CD14-positive monocyte (primary cell): Measurements from ENCODE around the gene FASN. TPM values are rescaled to one million over a fixed set of nuclear protein-coding genes. Genes with fewer than 3 reads are reported as not detected.

Source experiments
- DNase-seq, 3 donors: peaks; one replicate each; pipeline ENCODE4 v3.0.0-alpha.2; 2011 to 2022
- H2AFZ ChIP-seq: 2 replicates; pipeline ENCODE4 v1.6.0; 2012; ENCODE audit warnings: mild to moderate bottlenecking, low read depth, low read length, inconsistent platforms; ENCODE audit not compliant: insufficient read depth, poor library complexity, severe bottlenecking
- H3K27ac ChIP-seq, 2 donors: 1 replicate in 1 of 2; 2 replicates in 1 of 2; pipeline ENCODE4 v1.5.1; 2012 to 2013; ENCODE audit warnings: low read length in 2 of 2, control low read depth in 1 of 2, inconsistent platforms in 1 of 2, low read depth in 1 of 2, mild to moderate bottlenecking in 1 of 2
- H3K27me3 ChIP-seq, 2 donors: one replicate each; pipeline versions ENCODE4 v1.6.0 to v1.6.1; 2011 to 2013; ENCODE audit warnings: low read length in 2 of 2; ENCODE audit not compliant: control insufficient read depth in 2 of 2, insufficient read depth in 2 of 2
- H3K36me3 ChIP-seq, 2 donors: replicated peaks in 1 of 2; 1 replicate in 1 of 2; 2 replicates in 1 of 2; pipeline versions ENCODE4 v1.5.1 to v1.6.1; 2012 to 2013; ENCODE audit warnings: low read length in 2 of 2, control low read depth in 1 of 2, inconsistent platforms in 1 of 2, mild to moderate bottlenecking in 1 of 2; ENCODE audit not compliant: insufficient read depth in 2 of 2, control insufficient read depth in 1 of 2
- H3K4me1 ChIP-seq, 2 donors: 1 replicate in 1 of 2; 2 replicates in 1 of 2; pipeline versions ENCODE4 v1.5.1 to v1.6.1; 2012 to 2013; ENCODE audit warnings: low read length in 2 of 2, control low read depth in 1 of 2, inconsistent platforms in 1 of 2, mild to moderate bottlenecking in 1 of 2, moderate library complexity in 1 of 2; ENCODE audit not compliant: insufficient read depth in 2 of 2, control insufficient read depth in 1 of 2
- H3K4me2 ChIP-seq: replicated peaks from 2 replicates; pipeline ENCODE3; 2012; ENCODE audit warnings: low read length, moderate library complexity, mild to moderate bottlenecking; ENCODE audit not compliant: poor library complexity, severe bottlenecking; ENCODE audit errors: extremely low read depth
- H3K4me3 ChIP-seq, 3 experiments: fragments of 200-600 bp in 1 of 3; sonication (generic) in 1 of 3; replicated peaks in 1 of 3; 1 replicate in 2 of 3; 2 replicates in 1 of 3; pipeline ENCODE4 v1.5.1; 2011 to 2013; ENCODE audit warnings: low read length in 3 of 3, mild to moderate bottlenecking in 3 of 3, control low read depth in 2 of 3, low read depth in 2 of 3, inconsistent platforms in 1 of 3, moderate library complexity in 1 of 3
- H3K79me2 ChIP-seq: 2 replicates; pipeline ENCODE4 v1.6.0; 2012; ENCODE audit warnings: mild to moderate bottlenecking, control low read depth, inconsistent platforms, low read length, moderate library complexity; ENCODE audit not compliant: insufficient read depth
- H3K9ac ChIP-seq: 2 replicates; pipeline ENCODE4 v1.6.0; 2017; ENCODE audit warnings: low read length, mild to moderate bottlenecking; ENCODE audit not compliant: insufficient read depth, poor library complexity, severe bottlenecking
- H3K9me3 ChIP-seq, 2 donors: replicated peaks in 1 of 2; 1 replicate in 1 of 2; 2 replicates in 1 of 2; pipeline versions ENCODE4 v1.5.1 to v1.6.1; 2012 to 2013; ENCODE audit warnings: low read length in 2 of 2, control low read depth in 1 of 2; ENCODE audit not compliant: control insufficient read depth in 1 of 2, insufficient read depth in 1 of 2
- H4K20me1 ChIP-seq: 2 replicates; pipeline ENCODE4 v1.6.0; 2012; ENCODE audit warnings: mild to moderate bottlenecking, low read length, control low read depth, moderate library complexity; ENCODE audit not compliant: insufficient read depth
- H3K27ac Mint-ChIP-seq, 7 donors: one replicate each; pipeline ENCODE4 v1.8.0; 2020; ENCODE audit warnings: mild to moderate bottlenecking in 7 of 7, mixed read lengths in 7 of 7, moderate library complexity in 6 of 7, inconsistent platforms in 2 of 7
- H3K27me3 Mint-ChIP-seq, 3 donors: one replicate each; pipeline ENCODE4 v1.8.0; 2021 to 2022; ENCODE audit warnings: low read depth in 3 of 3, mild to moderate bottlenecking in 3 of 3, mixed read lengths in 3 of 3, moderate library complexity in 3 of 3, inconsistent platforms in 1 of 3
- H3K36me3 Mint-ChIP-seq, 2 donors: one replicate each; pipeline ENCODE4 v1.8.0; 2020; ENCODE audit warnings: mixed read lengths in 2 of 2, inconsistent platforms in 1 of 2, mild to moderate bottlenecking in 1 of 2
- H3K4me1 Mint-ChIP-seq: one replicate; pipeline ENCODE4 v1.8.0; 2020; ENCODE audit warnings: mild to moderate bottlenecking, mixed read lengths
- H3K4me3 Mint-ChIP-seq, 2 donors: one replicate each; pipeline ENCODE4 v1.8.0; 2020; ENCODE audit warnings: mild to moderate bottlenecking in 2 of 2, mixed read lengths in 2 of 2, moderate library complexity in 1 of 2
- H3K9me3 Mint-ChIP-seq, 7 donors: one replicate each; pipeline ENCODE4 v1.8.0; 2020 to 2022; ENCODE audit warnings: mixed read lengths in 7 of 7, mild to moderate bottlenecking in 6 of 7, moderate library complexity in 6 of 7, inconsistent platforms in 2 of 7
- WGBS: methylation state at CpG from one replicate; pipeline ENCODE4 v1.1.5; 2013; ENCODE audit warnings: missing lambda C conversion rate; ENCODE audit not compliant: insufficient coverage; 5-methylcytosine and 5-hydroxymethylcytosine counted together
- intact Hi-C, 2 donors: fragments of 100-400 bp; cut with micrococcal nuclease; formaldehyde crosslinking; loops; one replicate each; pipeline versions ENCODE4 v1.15.0 to v1.15.1; 2023
- polyA plus RNA-seq, 3 donors: library from polyadenylated mRNA; depleted of rRNA in 1 of 3; unstranded in 2 of 3; stranded (reverse) in 1 of 3; fragments of 300-500 nt in 2 of 3; fragments of >200 nt in 1 of 3; fragmentation: Illumina TruSeq in 2 of 3; gene quantifications; 1 replicate in 2 of 3; 2 replicates in 1 of 3; pipeline ENCODE4 v1.2.3, GENCODE V29; 2012 to 2021
- TF ChIP-seq, protein P1 (sequence below): fragments of 200-600 bp; IDR thresholded peaks from one replicate; pipeline ENCODE4 v1.8.0; 2022; ENCODE audit warnings: antibody characterized with exemption, mild to moderate bottlenecking

The FASN gene
- polyA plus RNA-seq, 3 donors: 0.08 to 8.4 (median 0.13) TPM

DNA sequence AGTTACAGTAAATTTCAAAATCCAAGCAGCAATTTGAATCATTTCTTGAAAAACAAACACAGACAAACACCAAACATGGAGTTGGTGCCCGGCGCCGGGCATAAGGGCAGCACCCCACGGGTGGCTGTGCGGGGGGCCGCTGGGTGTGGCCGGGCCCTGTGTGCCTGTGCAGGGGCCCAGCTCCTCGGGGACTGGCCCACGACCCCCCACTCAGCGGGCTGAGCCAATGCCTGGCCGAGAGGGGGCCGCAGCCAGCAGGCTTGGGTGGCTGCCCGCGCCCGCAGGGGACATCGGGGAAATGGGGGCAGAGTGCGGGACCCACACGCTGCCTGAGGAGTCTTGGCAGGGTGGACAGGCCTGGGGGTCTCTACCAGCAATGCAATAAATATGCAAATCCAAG lies 19.6 kb downstream of the FASN start:
- intact Hi-C loops: no loop called here
- peaks cover 33 to 40% of the 10 kb centered on the region in 2 donors for H3K36me3 ChIP-seq
- H3K79me2 ChIP-seq: no peaks in the 10 kb centered on the region
- TF ChIP-seq, protein P1, sequence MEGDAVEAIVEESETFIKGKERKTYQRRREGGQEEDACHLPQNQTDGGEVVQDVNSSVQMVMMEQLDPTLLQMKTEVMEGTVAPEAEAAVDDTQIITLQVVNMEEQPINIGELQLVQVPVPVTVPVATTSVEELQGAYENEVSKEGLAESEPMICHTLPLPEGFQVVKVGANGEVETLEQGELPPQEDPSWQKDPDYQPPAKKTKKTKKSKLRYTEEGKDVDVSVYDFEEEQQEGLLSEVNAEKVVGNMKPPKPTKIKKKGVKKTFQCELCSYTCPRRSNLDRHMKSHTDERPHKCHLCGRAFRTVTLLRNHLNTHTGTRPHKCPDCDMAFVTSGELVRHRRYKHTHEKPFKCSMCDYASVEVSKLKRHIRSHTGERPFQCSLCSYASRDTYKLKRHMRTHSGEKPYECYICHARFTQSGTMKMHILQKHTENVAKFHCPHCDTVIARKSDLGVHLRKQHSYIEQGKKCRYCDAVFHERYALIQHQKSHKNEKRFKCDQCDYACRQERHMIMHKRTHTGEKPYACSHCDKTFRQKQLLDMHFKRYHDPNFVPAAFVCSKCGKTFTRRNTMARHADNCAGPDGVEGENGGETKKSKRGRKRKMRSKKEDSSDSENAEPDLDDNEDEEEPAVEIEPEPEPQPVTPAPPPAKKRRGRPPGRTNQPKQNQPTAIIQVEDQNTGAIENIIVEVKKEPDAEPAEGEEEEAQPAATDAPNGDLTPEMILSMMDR: no peak
- peaks cover 0 to 1% (median 0%) of the 10 kb centered on the region in 7 donors for H3K9me3 Mint-ChIP-seq
- H4K20me1 ChIP-seq: no peaks in the 10 kb centered on the region
- H3K4me1 Mint-ChIP-seq: no peaks in the 10 kb centered on the region
- no peaks in the 10 kb centered on the region for H3K4me1 ChIP-seq
- no peak overlapping the region for H3K4me3 ChIP-seq
- H3K4me3 Mint-ChIP-seq: no peak overlapping the region
- H3K36me3 Mint-ChIP-seq: peaks cover 30 to 46% of the 10 kb centered on the region in 2 donors
- H3K4me2 ChIP-seq: no peak overlapping the region
- H3K9ac ChIP-seq: no peak overlapping the region
- H3K9me3 ChIP-seq: no peaks in the 10 kb centered on the region
- WGBS: 98% methylated on average over 12 of the region's 18 CpGs
- H2AFZ ChIP-seq: no peak overlapping the region
- DNase-seq: no peak
- peaks cover 1 to 8% (median 4%) of the 10 kb centered on the region in 3 donors for H3K27me3 Mint-ChIP-seq
- H3K27ac Mint-ChIP-seq: peak overlapping the region in 1 of 7 donors; percentile 33
- H3K27me3 ChIP-seq: no peaks in the 10 kb centered on the region
- H3K27ac ChIP-seq: no peak overlapping the region

DNA sequence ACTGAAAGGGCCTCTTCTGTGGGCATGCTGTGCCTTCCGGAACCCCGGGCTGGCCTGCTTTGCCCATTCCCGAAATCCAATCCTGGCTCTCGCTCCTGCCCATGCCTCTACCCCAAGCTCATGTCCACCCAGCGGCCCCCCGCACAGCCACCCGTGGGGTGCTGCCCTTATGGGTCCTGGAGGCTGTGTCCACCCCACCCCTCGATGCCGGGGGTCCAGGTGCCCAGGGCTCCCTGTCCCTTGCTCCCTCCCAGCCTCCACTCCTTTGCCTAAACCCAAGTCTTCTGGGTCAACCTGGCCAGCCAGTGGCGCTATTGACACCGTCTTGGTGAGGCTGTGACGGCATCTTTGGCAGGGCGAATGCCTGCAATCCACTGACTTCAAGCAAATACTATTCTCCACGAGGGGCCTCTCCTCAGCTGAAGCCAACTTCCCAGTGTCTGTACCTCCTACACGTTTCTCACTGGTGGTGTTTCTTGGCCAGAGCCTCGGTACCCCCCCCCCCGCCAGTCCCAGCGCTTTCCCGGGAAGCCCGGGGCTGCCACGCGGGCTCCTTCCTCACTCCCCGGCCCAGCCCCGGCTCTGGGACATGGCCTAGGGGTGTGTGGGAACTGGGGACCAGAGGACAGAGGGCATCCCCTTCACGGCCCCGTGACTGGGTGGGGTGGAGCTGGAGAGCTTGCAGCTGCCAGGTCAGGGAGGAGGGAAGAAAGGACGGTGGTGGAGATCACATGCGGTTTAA lies 20.2 kb downstream of the FASN start:
- Histone ChIP-seq H3K27ac (no peak overlapping the region), H3K79me2 (no peaks in the 10 kb centered on the region), H4K20me1 (no peaks in the 10 kb centered on the region), H3K4me3 (no peak overlapping the region), H3K9me3 (no peaks in the 10 kb centered on the region), H2AFZ (no peak overlapping the region), H3K4me1 (no peaks in the 10 kb centered on the region), H3K36me3 (peaks cover 27 to 34% of the 10 kb centered on the region in 2 donors), H3K27me3 (no peaks in the 10 kb centered on the region), H3K4me2 (no peak overlapping the region), H3K9ac (no peak overlapping the region)
- Mint-ChIP-seq H3K4me1 (no peaks in the 10 kb centered on the region), H3K36me3 (peaks cover 23 to 39% of the 10 kb centered on the region in 2 donors), H3K4me3 (no peak overlapping the region), H3K27ac (peak overlapping the region in 1 of 7 donors; percentile 33), H3K9me3 (peaks cover 0 to 1% (median 0%) of the 10 kb centered on the region in 7 donors), H3K27me3 (peaks cover 3 to 8% (median 4%) of the 10 kb centered on the region in 3 donors)
- TF ChIP-seq, protein P1: no peak
- intact Hi-C loops: no loop called here
- DNase-seq: no peak
- WGBS: 86% methylated on average over 22 of the region's 28 CpGs
